Fibroblast of lung (primary cell): ENCODE data around the gene PCGF3. TPM values are rescaled to one million over a fixed set of nuclear protein-coding genes. Genes with fewer than 3 reads are reported as not detected.

ENCODE experiments used
- DNase-seq, 2 donors: peaks; one replicate each; pipeline versions ENCODE4 v3.0.0 to v3.0.0-alpha.2; 2010; ENCODE audit warnings: low read depth in 2 of 2
- H2AFZ ChIP-seq: 2 replicates; pipeline ENCODE4 v1.5.1; 2012; ENCODE audit warnings: low read length, control low read depth, inconsistent platforms
- H3K27ac ChIP-seq: 2 replicates; pipeline ENCODE4 v1.5.1; 2011; ENCODE audit warnings: low read length, control low read depth; ENCODE audit not compliant: insufficient read depth
- H3K27me3 ChIP-seq: 2 replicates; pipeline ENCODE4 v1.5.1; 2011; ENCODE audit warnings: mild to moderate bottlenecking, low read length; ENCODE audit not compliant: control insufficient read depth, insufficient read depth
- H3K36me3 ChIP-seq: 2 replicates; pipeline ENCODE4 v1.5.1; 2011; ENCODE audit warnings: low read length; ENCODE audit not compliant: control insufficient read depth, insufficient read depth
- H3K4me1 ChIP-seq: 2 replicates; pipeline ENCODE4 v1.5.1; 2011; ENCODE audit warnings: low read length; ENCODE audit not compliant: control insufficient read depth, insufficient read depth; ENCODE audit errors: extremely low read depth
- H3K4me2 ChIP-seq: 2 replicates; pipeline ENCODE4 v1.5.1; 2011; ENCODE audit warnings: low read length, control low read depth; ENCODE audit not compliant: insufficient read depth; ENCODE audit errors: extremely low read depth
- H3K4me3 ChIP-seq, 4 experiments: fragments of 200-600 bp in 1 of 4; sonication (generic) in 1 of 4; replicated peaks in 1 of 4; 2 replicates each; pipeline ENCODE4 v1.5.1; 2011 to 2016; ENCODE audit warnings: low read length in 4 of 4, low read depth in 3 of 4, mild to moderate bottlenecking in 3 of 4, control low read depth in 2 of 4, inconsistent platforms in 1 of 4, mixed read lengths in 1 of 4; ENCODE audit not compliant: insufficient read depth in 1 of 4; ENCODE audit errors: control extremely low read depth in 1 of 4
- H3K79me2 ChIP-seq: 2 replicates; pipeline ENCODE4 v1.5.1; 2012; ENCODE audit warnings: mild to moderate bottlenecking, low read length, inconsistent platforms; ENCODE audit not compliant: control insufficient read depth, insufficient read depth
- H3K9ac ChIP-seq: 2 replicates; pipeline ENCODE4 v1.5.1; 2011; ENCODE audit warnings: mild to moderate bottlenecking, low read length, control low read depth; ENCODE audit not compliant: insufficient read depth
- H3K9me3 ChIP-seq: 2 replicates; pipeline ENCODE4 v1.5.1; 2012; ENCODE audit warnings: low read depth, low read length; ENCODE audit not compliant: control insufficient read depth, insufficient read depth
- H4K20me1 ChIP-seq: 2 replicates; pipeline ENCODE4 v1.5.1; 2011; ENCODE audit warnings: low read length; ENCODE audit not compliant: control insufficient read depth, insufficient read depth; ENCODE audit errors: extremely low read depth
- CTCF ChIP-seq, 2 donors: IDR thresholded peaks in 1 of 2; conservative IDR thresholded peaks in 1 of 2; 1 replicate in 1 of 2; 2 replicates in 1 of 2; pipeline ENCODE4 v1.5.1; 2011 to 2012; ENCODE audit warnings: low read length in 2 of 2, control low read depth in 1 of 2, inconsistent platforms in 1 of 2, low read depth in 1 of 2, mild to moderate bottlenecking in 1 of 2
- EZH2 ChIP-seq: IDR thresholded peaks from 2 replicates; pipeline ENCODE4 v1.5.1; 2012; ENCODE audit warnings: low read length, control low read depth, mild to moderate bottlenecking; ENCODE audit errors: missing control alignments
- polyA plus RNA-seq, 2 donors: library from polyadenylated mRNA; depleted of rRNA in 1 of 2; stranded (reverse) in 1 of 2; unstranded in 1 of 2; fragments of >200 nt; gene quantifications; 2 replicates each; pipeline ENCODE4 v1.2.1, GENCODE V29; 2011 to 2012; ENCODE audit warnings: missing spikeins in 1 of 2
- total RNA-seq: library from RNA; depleted of rRNA; stranded (reverse); fragments of >200 nt; gene quantifications from 2 replicates; pipeline ENCODE4 v1.2.1, GENCODE V29; 2014

PCGF3 gene
- total and polyA plus RNA-seq, 2 donors (not counting 1 experiment from before 2014, with no cell fraction given) = 24.8 to 27.1 TPM

DNA sequence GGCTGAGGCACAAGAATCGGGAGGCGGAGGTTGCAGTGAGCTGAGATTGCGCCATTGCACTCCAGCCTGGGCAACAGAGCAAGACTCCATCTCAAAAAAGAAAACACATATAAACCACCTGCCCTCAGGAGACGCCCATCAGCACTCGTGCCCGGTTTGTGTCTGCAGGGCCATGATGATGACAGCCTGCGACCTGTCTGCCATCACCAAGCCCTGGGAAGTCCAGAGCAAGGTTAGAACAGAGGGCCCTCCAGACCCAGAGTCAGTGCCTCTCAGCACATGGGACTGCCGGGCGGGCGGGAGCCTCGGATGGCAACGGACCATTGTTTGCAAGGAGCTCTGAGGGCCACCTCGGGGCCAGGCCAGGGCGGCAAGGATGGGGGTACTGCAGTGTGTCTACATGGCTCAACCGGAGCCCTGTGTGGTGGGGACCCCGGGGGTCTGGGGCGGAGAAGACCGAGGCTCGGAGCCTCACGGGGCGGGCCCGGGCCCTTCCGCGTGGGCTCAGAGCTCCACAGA lies 40.9 kb upstream of the PCGF3 start:
- Histone ChIP-seq H3K36me3 (no peaks in the 10 kb centered on the region), H2AFZ (no peak overlapping the region), H3K4me2 (no peak overlapping the region), H3K9ac (no peak overlapping the region), H3K9me3 (no peaks in the 10 kb centered on the region), H3K27me3 (peaks cover 3% of the 10 kb centered on the region), H3K79me2 (no peaks in the 10 kb centered on the region), H3K27ac (no peak overlapping the region), H3K4me1 (no peaks in the 10 kb centered on the region), H4K20me1 (no peaks in the 10 kb centered on the region), H3K4me3 (no peak overlapping the region)
- no peak for TF ChIP-seq EZH2
- TF ChIP-seq CTCF (conservative IDR thresholded peaks at IDR 0.05 in 1 of 2, IDR thresholded peaks at IDR 0.05 in 1 of 2; ENCODE audit: low read depth in 1 of 2, low read length in 2 of 2) = no peak
- no peak for DNase-seq

DNA sequence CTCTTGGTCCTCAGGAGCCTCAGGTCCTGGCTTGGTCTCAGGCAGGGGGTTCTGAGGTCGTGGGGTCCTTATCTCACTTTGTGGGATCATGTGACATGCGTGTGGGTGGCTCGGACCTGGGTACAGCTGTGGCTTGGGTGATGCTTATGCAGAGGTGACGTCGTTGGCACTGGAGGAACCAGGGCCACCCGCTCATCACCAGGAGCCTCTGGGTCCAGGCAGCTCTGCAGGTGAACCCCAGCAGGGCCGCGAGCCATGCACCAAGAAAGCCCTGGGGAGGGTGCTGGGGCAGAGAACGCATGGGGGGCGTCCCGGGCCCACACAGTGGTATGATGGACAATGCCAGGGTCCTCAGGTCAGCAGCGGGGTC lies 40.3 kb upstream of the PCGF3 start:
- Histone ChIP-seq H4K20me1 (no peaks in the 10 kb centered on the region), H3K27ac (no peak overlapping the region)

GRCh38 chr4:665751-666435 lies 39.7 kb upstream of the PCGF3 start:
- DNase-seq = no peak
- H3K9me3 ChIP-seq = no peaks in the 10 kb centered on the region
- no peak overlapping the region for H3K27ac ChIP-seq
- H3K9ac ChIP-seq = no peak overlapping the region
- H3K36me3 ChIP-seq = no peaks in the 10 kb centered on the region
- H4K20me1 ChIP-seq = no peaks in the 10 kb centered on the region
- H3K4me2 ChIP-seq = no peak overlapping the region
- peaks cover 3% of the 10 kb centered on the region for H3K27me3 ChIP-seq
- H2AFZ ChIP-seq = no peak overlapping the region
- H3K4me3 ChIP-seq = no peak overlapping the region
- no peaks in the 10 kb centered on the region for H3K79me2 ChIP-seq
- no peaks in the 10 kb centered on the region for H3K4me1 ChIP-seq
- no peak for TF ChIP-seq CTCF (conservative IDR thresholded peaks at IDR 0.05 in 1 of 2, IDR thresholded peaks at IDR 0.05 in 1 of 2; ENCODE audit: low read depth in 1 of 2, low read length in 2 of 2)

More for the DNA sequence above, 40.3 kb upstream of the PCGF3 start:
- no peaks in the 10 kb centered on the region for H3K9me3 ChIP-seq
- H3K36me3 ChIP-seq = no peaks in the 10 kb centered on the region
- no peak overlapping the region for H2AFZ ChIP-seq
- DNase-seq = no peak
- TF ChIP-seq EZH2 = no peak
- no peak for TF ChIP-seq CTCF (conservative IDR thresholded peaks at IDR 0.05 in 1 of 2, IDR thresholded peaks at IDR 0.05 in 1 of 2; ENCODE audit: low read depth in 1 of 2, low read length in 2 of 2)
- H3K9ac ChIP-seq = no peak overlapping the region
- H3K4me2 ChIP-seq = no peak overlapping the region
- peaks cover 3% of the 10 kb centered on the region for H3K27me3 ChIP-seq
- H3K4me1 ChIP-seq = no peaks in the 10 kb centered on the region
- H3K79me2 ChIP-seq = no peaks in the 10 kb centered on the region
- H3K4me3 ChIP-seq = no peak overlapping the region
